BLaER1 (cell line): ENCODE results near the gene PICK1.

ENCODE experiments used
- H3K27ac ChIP-seq: shearing (Covaris generic); formaldehyde crosslinking; 2 replicates; pipeline ENCODE4 v1.8.1; 2022
- H3K27me3 ChIP-seq: shearing (Covaris generic); formaldehyde crosslinking; 2 replicates; pipeline ENCODE4 v1.8.1; 2022
- H3K36me3 ChIP-seq: shearing (Covaris generic); formaldehyde crosslinking; 2 replicates; pipeline ENCODE4 v1.8.1; 2022
- H3K4me1 ChIP-seq: shearing (Covaris generic); formaldehyde crosslinking; 2 replicates; pipeline ENCODE4 v1.8.1; 2022
- H3K4me2 ChIP-seq: shearing (Covaris generic); formaldehyde crosslinking; 2 replicates; pipeline ENCODE4 v1.8.1; 2022
- H3K4me3 ChIP-seq: shearing (Covaris generic); formaldehyde crosslinking; 2 replicates; pipeline ENCODE4 v1.8.1; 2022
- H3K9ac ChIP-seq: shearing (Covaris generic); formaldehyde crosslinking; 2 replicates; pipeline ENCODE4 v1.8.1; 2022
- H3K9me3 ChIP-seq: shearing (Covaris generic); formaldehyde crosslinking; 2 replicates; pipeline ENCODE4 v1.8.1; 2022
- H4K20me1 ChIP-seq: shearing (Covaris generic); formaldehyde crosslinking; 2 replicates; pipeline ENCODE4 v1.8.1; 2022
- Cebpa-rat ChIP-seq: shearing (Covaris generic); IDR thresholded peaks from 2 replicates; pipeline ENCODE4 v1.8.1; 2022

PICK1 gene

GRCh38 chr22:38056969-38057891 lies at the start of gene PICK1:
PICK1 (plus strand) TSS chr22:38057404; CDS start chr22:38057810, 406 bp downstream.
- Histone ChIP-seq H3K9ac (peak within 1 kb of the TSS; percentile 55; the same call in 1 of the 2 replicates), H3K36me3 (no peaks in the 10 kb centered on the region; the same call in 1 of the 2 replicates), H3K4me3 (peak within 1 kb of the TSS; percentile 72), H3K27ac (peak within 1 kb of the TSS; percentile 75), H3K4me1 (peaks cover 49% of the 10 kb centered on the region), H3K9me3 (no peaks in the 10 kb centered on the region), H3K4me2 (peak within 1 kb of the TSS; percentile 93), H3K27me3 (no peaks in the 10 kb centered on the region), H4K20me1 (no peaks in the 10 kb centered on the region)
- no peak for TF ChIP-seq Cebpa-rat

GRCh38 chr22:38009000-38009806 lies 48.0 kb upstream of the PICK1 start:
- Histone ChIP-seq H3K27me3 (no peaks in the 10 kb centered on the region), H4K20me1 (no peaks in the 10 kb centered on the region), H3K4me1 (peaks cover 23% of the 10 kb centered on the region), H3K9ac (no peak overlapping the region), H3K9me3 (0 out of 2 replicates have a peak, but pooled peaks cover 6% of the 10 kb centered on the region), H3K27ac (no peak overlapping the region), H3K4me3 (no peak overlapping the region), H3K4me2 (peak overlapping the region; percentile 35), H3K36me3 (no peaks in the 10 kb centered on the region)
- no peak for TF ChIP-seq Cebpa-rat

DNA sequence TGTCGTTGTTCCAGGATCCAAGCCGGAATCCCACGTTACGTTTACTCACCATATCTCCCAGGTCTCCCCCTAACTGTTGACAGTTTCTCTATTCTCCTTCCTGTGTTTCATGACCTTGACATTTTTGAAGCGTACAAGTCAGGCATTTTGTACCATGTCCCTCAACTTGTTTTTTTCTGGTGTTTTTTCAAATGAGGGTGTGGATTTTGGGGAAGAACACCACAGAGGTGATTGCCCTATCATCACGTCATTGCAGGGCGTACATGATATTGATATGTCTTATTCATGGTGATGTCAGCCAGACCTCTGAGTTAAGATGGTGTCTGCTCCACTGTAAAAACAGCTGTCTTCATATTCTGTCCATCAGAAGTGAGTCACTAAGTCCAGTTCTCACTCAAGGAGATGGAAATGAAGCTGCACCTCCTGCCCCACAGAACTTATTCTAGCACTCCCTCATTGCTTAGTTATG lies 44.6 kb upstream of the PICK1 start:
- H3K4me3 ChIP-seq, result no peak overlapping the region
- no peak overlapping the region for H3K27ac ChIP-seq
- no peaks in the 10 kb centered on the region for H3K27me3 ChIP-seq
- no peaks in the 10 kb centered on the region for H4K20me1 ChIP-seq
- peaks cover 27% of the 10 kb centered on the region for H3K4me1 ChIP-seq
- H3K9ac ChIP-seq, result no peak overlapping the region
- TF ChIP-seq Cebpa-rat, result no peak
- H3K36me3 ChIP-seq, result no peaks in the 10 kb centered on the region
- peak overlapping the region; percentile 14 for H3K4me2 ChIP-seq
- H3K9me3 ChIP-seq, result peaks cover 13% of the 10 kb centered on the region; the same call in 1 of the 2 replicates

DNA sequence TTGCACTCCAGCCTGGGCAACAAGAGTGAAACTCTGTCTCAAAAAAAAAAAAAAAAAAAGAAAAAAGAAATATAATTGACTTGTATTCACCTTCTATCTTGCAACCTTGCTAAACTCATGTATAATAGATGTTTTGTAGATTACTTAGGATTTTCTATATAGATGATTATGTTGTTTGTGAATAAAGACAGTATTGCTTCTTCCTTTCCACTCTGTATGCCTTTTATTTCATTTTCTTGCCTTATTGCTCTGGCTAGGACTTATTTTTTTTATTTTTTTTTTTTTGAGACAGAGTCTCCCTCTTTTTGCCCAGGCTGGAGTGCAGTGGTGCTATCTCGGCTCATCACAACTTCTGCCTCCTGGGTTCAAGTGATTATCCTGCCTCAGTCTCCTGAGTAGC lies 43.1 kb upstream of the PICK1 start:
- Histone ChIP-seq H4K20me1 (no peaks in the 10 kb centered on the region), H3K36me3 (no peaks in the 10 kb centered on the region), H3K27me3 (no peaks in the 10 kb centered on the region), H3K4me2 (no peak overlapping the region), H3K9me3 (peaks cover 13% of the 10 kb centered on the region; the same call in 1 of the 2 replicates), H3K4me1 (peaks cover 36% of the 10 kb centered on the region), H3K9ac (no peak overlapping the region), H3K4me3 (no peak overlapping the region), H3K27ac (no peak overlapping the region)
- no peak for TF ChIP-seq Cebpa-rat

DNA sequence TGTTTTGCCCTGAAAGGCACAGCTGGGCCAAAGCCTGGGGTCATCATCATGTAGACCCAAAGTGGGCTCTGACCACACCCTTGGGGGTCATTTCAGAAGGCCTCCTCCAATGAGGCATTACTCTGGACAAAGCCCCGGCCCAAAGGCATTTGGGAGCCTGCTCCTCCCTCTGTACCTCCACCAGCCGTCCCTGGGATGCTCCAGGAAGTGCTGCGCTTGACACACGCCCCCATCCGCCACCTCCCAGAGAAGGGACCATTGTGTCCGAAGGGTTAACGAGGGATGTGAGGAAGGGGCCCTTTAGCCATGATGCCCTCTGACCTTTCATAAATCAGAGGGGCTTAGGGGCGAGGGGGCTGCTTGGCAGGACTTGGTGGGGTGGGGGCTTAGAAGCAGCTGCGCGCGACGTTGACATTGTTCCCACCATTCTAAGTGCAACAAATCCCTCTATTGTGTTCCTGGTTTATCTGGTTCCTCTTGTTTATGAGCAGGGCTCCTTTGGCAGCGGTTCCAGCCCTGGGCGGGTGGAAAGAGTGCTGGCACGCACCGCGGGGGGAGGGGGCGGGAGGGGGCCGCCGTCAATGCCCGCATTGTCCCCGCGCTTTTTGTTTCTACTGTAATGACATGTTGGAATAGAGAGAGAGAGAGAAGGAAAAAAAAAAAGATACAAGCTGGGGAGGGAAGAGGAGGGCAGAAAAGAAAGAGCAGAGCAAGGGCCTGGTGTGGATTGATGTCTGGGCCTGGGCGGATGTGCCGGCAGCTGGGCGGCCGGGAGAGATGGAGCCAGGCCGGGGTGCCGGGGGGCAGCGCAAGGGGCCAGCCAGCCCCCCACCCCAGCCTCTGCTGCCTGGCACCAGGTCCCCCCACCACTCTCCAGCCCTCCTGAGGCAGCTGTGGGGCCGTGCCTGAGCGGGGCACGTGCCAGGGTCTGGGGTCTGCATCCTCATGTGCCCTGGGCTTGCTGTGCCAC lies 40.7 kb upstream of the PICK1 start:
- no peak overlapping the region for H3K4me2 ChIP-seq
- no peak overlapping the region for H3K9ac ChIP-seq

DNA sequence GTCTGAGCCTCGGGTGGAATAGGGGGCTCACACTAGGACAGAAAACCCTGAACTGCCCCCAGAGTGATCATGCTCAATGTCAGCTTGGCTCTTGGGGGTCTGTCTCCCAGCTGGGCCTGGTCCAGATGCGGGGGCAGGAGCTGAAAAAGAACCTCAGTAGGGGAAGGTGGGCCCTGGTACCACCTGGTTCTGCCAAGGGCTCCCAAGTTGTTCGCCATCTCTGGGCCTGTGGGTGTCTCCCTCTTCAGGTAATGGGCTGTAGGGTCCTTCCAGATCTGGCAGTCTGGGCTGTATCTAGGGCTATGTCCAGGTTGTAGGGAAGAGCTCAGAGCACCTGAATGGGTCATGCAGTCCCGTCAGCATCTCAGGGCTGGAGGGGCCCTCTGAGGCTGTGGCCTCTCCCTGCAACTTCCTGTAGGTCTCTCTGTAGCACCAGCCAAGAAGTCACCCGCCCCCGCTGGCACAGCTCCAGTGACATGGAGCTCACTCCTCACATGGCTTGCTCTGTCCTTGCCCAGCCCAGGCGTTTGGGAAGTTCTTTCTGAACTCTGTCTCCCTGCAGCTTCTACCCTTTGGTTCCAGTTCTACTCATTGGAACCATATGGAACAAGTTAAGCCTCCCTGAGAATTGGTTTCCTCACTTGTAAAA lies 39.8 kb upstream of the PICK1 start:
- TF ChIP-seq Cebpa-rat, result no peak
- H3K4me1 ChIP-seq, result peaks cover 58% of the 10 kb centered on the region
- no peaks in the 10 kb centered on the region for H3K36me3 ChIP-seq
- H3K9me3 ChIP-seq, result peaks cover 13% of the 10 kb centered on the region; the same call in 1 of the 2 replicates
- peak overlapping the region; percentile 58 for H3K4me2 ChIP-seq
- peak overlapping the region; percentile 46; the same call in 1 of the 2 replicates for H3K27ac ChIP-seq
- no peaks in the 10 kb centered on the region for H4K20me1 ChIP-seq
- no peaks in the 10 kb centered on the region for H3K27me3 ChIP-seq
- no peak overlapping the region for H3K9ac ChIP-seq
- H3K4me3 ChIP-seq, result no peak overlapping the region

More for the DNA sequence above, 40.7 kb upstream of the PICK1 start:
- Histone ChIP-seq H3K9me3 (peaks cover 13% of the 10 kb centered on the region; the same call in 1 of the 2 replicates), H3K4me3 (no peak overlapping the region), H4K20me1 (no peaks in the 10 kb centered on the region), H3K4me1 (peaks cover 50% of the 10 kb centered on the region), H3K36me3 (no peaks in the 10 kb centered on the region), H3K27me3 (no peaks in the 10 kb centered on the region), H3K27ac (peak overlapping the region; percentile 46; the same call in 1 of the 2 replicates)
- no peak for TF ChIP-seq Cebpa-rat

DNA sequence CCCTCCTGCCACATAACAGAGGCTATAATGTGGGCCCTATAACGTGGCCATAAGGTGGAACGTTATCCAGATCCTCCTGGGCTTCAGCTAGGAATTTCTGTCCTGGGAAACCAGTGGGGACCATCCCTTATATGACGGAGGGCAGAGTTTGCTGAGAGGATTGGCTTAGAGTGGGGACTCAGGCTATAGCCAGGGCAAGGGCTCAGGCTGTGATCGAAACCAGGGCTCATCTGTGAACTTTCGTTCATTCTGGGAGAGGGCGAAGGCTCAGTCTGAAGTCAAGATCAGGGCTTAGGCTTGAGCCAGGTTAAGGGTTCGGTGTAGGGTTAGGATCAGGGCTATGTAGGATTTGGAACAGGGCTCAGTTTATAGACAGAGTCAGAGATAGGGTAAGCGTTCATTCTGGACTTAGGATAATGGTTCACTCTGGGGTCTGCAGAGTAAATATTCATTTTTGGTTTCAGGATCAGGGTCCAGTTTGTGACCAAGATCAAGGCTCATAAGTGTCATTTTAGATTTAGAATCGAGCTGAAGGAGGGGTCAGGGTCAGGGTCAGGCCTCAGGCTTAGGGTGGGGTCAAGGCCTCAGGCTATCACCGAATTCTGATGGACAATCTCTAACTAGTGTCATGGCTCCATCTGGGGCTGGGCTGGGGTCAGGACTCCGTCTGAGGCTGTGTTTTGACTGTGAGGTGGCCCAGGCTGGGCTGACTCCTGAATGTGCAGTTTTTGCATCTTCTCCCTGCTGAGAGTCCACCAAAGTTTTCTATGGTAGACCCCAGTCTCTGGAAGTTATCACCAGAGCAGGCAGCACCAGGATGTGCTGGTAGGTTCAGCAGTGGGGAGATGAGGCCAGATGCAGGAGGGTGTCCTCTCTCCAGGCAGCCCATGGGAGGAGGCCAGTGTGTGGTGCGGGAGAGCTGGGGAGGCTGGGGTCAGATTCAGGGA lies 39.0 kb upstream of the PICK1 start:
- H4K20me1 ChIP-seq, result no peaks in the 10 kb centered on the region
- H3K4me1 ChIP-seq, result peaks cover 52% of the 10 kb centered on the region
- no peaks in the 10 kb centered on the region for H3K36me3 ChIP-seq
- TF ChIP-seq Cebpa-rat, result no peak
- peak overlapping the region; percentile 58 for H3K4me2 ChIP-seq
- H3K9ac ChIP-seq, result no peak overlapping the region
- H3K27me3 ChIP-seq, result no peaks in the 10 kb centered on the region
- peaks cover 13% of the 10 kb centered on the region; the same call in 1 of the 2 replicates for H3K9me3 ChIP-seq
- no peak overlapping the region for H3K4me3 ChIP-seq
- peak overlapping the region; percentile 46; the same call in 1 of the 2 replicates for H3K27ac ChIP-seq
